ENCODE measurements around the gene LUM.

Gene LUM

GRCh38 chr12:91099836-91100235 lies 11.5 kb downstream of the LUM start:
- ChIA-PET CTCF (interaction anchor here (0.9 to 1.9 kb wide), 4 partner anchors 8 to 121 kb away, joined by 3 to 8 read pairs (median 4); partner anchors contain the start of gene LUM), POLR2A (no interaction called here)
- no peak for DNase-seq (ENCODE audit: extremely low spot score)
- TF ChIP-seq CTCF (IDR thresholded peaks at IDR 0.05; ENCODE audit: control extremely low read depth, extremely low read depth, low read depth, missing control alignments), result no peak

- no peak for TF ChIP-seq CTCF (IDR thresholded peaks at IDR 0.05; ENCODE audit: control extremely low read depth, extremely low read depth, low read depth, missing control alignments)
- ChIA-PET CTCF (interaction anchor here (0.9 to 1.9 kb wide), 3 partner anchors 9 to 121 kb away, joined by 3 to 8 read pairs (median 4); partner anchors contain the start of gene LUM), POLR2A (no interaction called here)
- no peak for DNase-seq (ENCODE audit: extremely low spot score)
These were observed 12.0 kb downstream of the LUM start for GRCh38 chr12:91099341-91099740.

GRCh38 chr12:91098941-91099340 lies 12.4 kb downstream of the LUM start:
- POLR2A ChIA-PET, result no interaction called here
- no peak for TF ChIP-seq CTCF (IDR thresholded peaks at IDR 0.05; ENCODE audit: control extremely low read depth, extremely low read depth, low read depth, missing control alignments)
- DNase-seq (ENCODE audit: extremely low spot score), result no peak
- CTCF ChIA-PET, result interaction anchor here (1.5 to 1.9 kb wide), 2 partner anchors 9 to 121 kb away, joined by 4 to 8 read pairs; no protein-coding TSS in a partner anchor

GRCh38 chr12:91098461-91098860 lies 12.8 kb downstream of the LUM start:
- CTCF ChIA-PET, result interaction anchor here (1.9 kb wide), 1 partner anchor 10 kb away, joined by 8 read pairs; no protein-coding TSS in a partner anchor
- no peak for TF ChIP-seq CTCF (IDR thresholded peaks at IDR 0.05; ENCODE audit: control extremely low read depth, extremely low read depth, low read depth, missing control alignments)
- POLR2A ChIA-PET, result no interaction called here
- no peak for DNase-seq (ENCODE audit: extremely low spot score)

- ChIA-PET POLR2A (no interaction called here), CTCF (interaction anchor here (2.0 kb wide), 1 partner anchor 14 kb away, joined by 5 read pairs; no protein-coding TSS in a partner anchor)
- TF ChIP-seq CTCF (IDR thresholded peaks at IDR 0.05; ENCODE audit: control extremely low read depth, extremely low read depth, low read depth, missing control alignments), result no peak
- DNase-seq (ENCODE audit: extremely low spot score), result no peak
These were observed 16.3 kb downstream of the LUM start for GRCh38 chr12:91094957-91095356.

- CTCF ChIA-PET, result interaction anchor here (2.0 kb wide), 1 partner anchor 14 kb away, joined by 5 read pairs; no protein-coding TSS in a partner anchor
- POLR2A ChIA-PET, result no interaction called here
- TF ChIP-seq CTCF (IDR thresholded peaks at IDR 0.05; ENCODE audit: control extremely low read depth, extremely low read depth, low read depth, missing control alignments), result no peak
- DNase-seq (ENCODE audit: extremely low spot score), result no peak
These were observed 17.1 kb downstream of the LUM start for GRCh38 chr12:91094032-91094662.
